OCI-LY1 (cell line): ENCODE data around the gene GOLGB1.

Experiments used
- H2AFZ ChIP-seq: fragments of 200-600 bp; sonication (generic), shearing (Covaris generic); 2 replicates; pipeline ENCODE4 v1.6.0; 2014; ENCODE audit warnings: antibody characterized with exemption, mild to moderate bottlenecking, low read length
- H3F3A ChIP-seq: fragments of 200-600 bp; sonication (generic), shearing (Covaris generic); 2 replicates; pipeline ENCODE4 v1.6.0; 2014; ENCODE audit warnings: mild to moderate bottlenecking, antibody characterized with exemption, low read length, moderate library complexity; ENCODE audit not compliant: insufficient read depth
- H3K27ac ChIP-seq: fragments of 200-600 bp; sonication (generic); 2 replicates; pipeline ENCODE4 v1.5.1; 2014; ENCODE audit warnings: low read length, mixed run types, mild to moderate bottlenecking, low read depth; ENCODE audit not compliant: poor library complexity, severe bottlenecking
- H3K27me3 ChIP-seq: fragments of 200-600 bp; sonication (generic); 2 replicates; pipeline ENCODE4 v1.6.0; 2014; ENCODE audit warnings: antibody characterized with exemption, mild to moderate bottlenecking, low read length, moderate library complexity; ENCODE audit not compliant: insufficient read depth
- H3K36me3 ChIP-seq: fragments of 200-600 bp; sonication (generic); 2 replicates; pipeline ENCODE4 v1.6.1; 2014; ENCODE audit warnings: mild to moderate bottlenecking, antibody characterized with exemption, low read length, moderate library complexity, mixed read lengths; ENCODE audit not compliant: insufficient read depth
- H3K4me1 ChIP-seq: fragments of 200-600 bp; sonication (generic); 2 replicates; pipeline ENCODE4 v1.5.1; 2014; ENCODE audit warnings: mild to moderate bottlenecking, low read length, moderate library complexity; ENCODE audit not compliant: insufficient read depth, severe bottlenecking
- H3K4me2 ChIP-seq: fragments of 200-600 bp; sonication (generic), shearing (Covaris generic); 2 replicates; pipeline ENCODE4 v1.6.1; 2014; ENCODE audit warnings: low read length
- H3K4me3 ChIP-seq: fragments of 200-600 bp; sonication (generic); 2 replicates; pipeline ENCODE4 v1.5.1; 2014; ENCODE audit warnings: low read length, low read depth, mild to moderate bottlenecking, mixed read lengths; ENCODE audit not compliant: poor library complexity, severe bottlenecking
- H3K79me2 ChIP-seq: fragments of 200-600 bp; shearing (Covaris generic); 2 replicates; pipeline ENCODE4 v1.6.1; 2016; ENCODE audit warnings: mixed run types, low read length, mixed read lengths; ENCODE audit not compliant: insufficient read depth
- H3K9ac ChIP-seq: fragments of 200-600 bp; sonication (generic), shearing (Covaris generic); 2 replicates; pipeline ENCODE4 v1.6.1; 2014; ENCODE audit warnings: mild to moderate bottlenecking, low read length, mixed read lengths
- H3K9me2 ChIP-seq: fragments of 200-600 bp; sonication (generic), shearing (Covaris generic); 2 replicates; pipeline ENCODE4 v1.6.1; 2014; ENCODE audit warnings: low read depth, mild to moderate bottlenecking, low read length, mixed read lengths
- H3K9me3 ChIP-seq: fragments of 200-600 bp; shearing (Covaris generic); 2 replicates; pipeline ENCODE4 v1.6.1; 2014; ENCODE audit warnings: low read length, mixed read lengths
- H4K20me1 ChIP-seq: fragments of 200-600 bp; sonication (generic), shearing (Covaris generic); 2 replicates; pipeline ENCODE4 v1.6.0; 2016; ENCODE audit warnings: mild to moderate bottlenecking, low read length; ENCODE audit not compliant: insufficient read depth
- EZH2 ChIP-seq: fragments of 200-600 bp; sonication (generic), shearing (Covaris generic); IDR thresholded peaks from 2 replicates; pipeline ENCODE4 v1.8.0; 2017; ENCODE audit warnings: borderline replicate concordance, mixed run types, mild to moderate bottlenecking, antibody characterized with exemption, low read length, moderate library complexity, mixed read lengths
- TF ChIP-seq, protein P1 (sequence below): fragments of 200-600 bp; sonication (generic), shearing (Covaris generic); IDR thresholded peaks from 2 replicates; pipeline ENCODE4 v1.5.1; 2017; ENCODE audit warnings: mild to moderate bottlenecking, antibody characterized with exemption, low read length, moderate library complexity, mixed read lengths

Gene GOLGB1

DNA sequence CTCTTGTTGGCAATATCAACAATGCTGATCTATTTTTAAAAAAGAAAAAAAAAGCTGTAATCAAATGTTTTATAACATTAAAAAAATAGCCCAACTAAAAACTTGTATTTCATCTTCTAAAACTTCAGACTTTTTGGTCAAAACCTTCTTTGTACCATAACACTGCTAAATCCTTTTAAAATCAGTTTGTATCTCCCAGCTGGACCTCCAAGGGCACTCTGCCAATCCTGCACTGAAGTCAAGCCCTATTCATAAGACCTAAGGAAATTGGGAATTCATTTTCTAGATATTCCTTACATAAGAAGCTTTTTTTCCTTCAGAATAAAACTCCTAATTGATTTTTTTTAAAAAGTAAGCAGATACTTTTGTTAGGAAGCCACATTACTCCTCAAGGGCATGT lies 50.6 kb downstream of the GOLGB1 start:
- Histone ChIP-seq H3K27me3 (no peaks in the 10 kb centered on the region), H4K20me1 (no peaks in the 10 kb centered on the region)

DNA sequence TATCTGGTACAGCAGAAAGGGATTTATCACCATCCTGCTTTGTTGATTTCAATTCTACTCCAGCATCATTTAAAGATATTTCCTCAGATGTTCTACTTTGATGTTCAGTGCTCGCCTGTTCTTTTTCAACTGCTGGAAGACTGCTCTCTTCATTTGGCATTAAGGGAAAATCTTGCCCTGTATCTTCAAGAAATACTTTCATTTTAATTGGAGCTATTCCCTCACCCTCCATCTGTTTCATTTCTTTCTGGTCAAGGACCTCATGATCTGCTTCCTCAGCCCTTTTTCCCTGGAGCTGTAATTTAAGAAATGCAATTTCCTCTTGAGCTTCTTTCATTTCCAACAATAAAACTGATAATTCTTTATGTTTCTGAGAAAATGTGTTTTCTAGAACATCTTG lies 51.1 kb downstream of the GOLGB1 start:
- H3K36me3 ChIP-seq = peaks cover 6% of the 10 kb centered on the region; the same call in 1 of the 2 replicates

More for the DNA sequence above, 50.6 kb downstream of the GOLGB1 start:
- Histone ChIP-seq H2AFZ (no peak overlapping the region), H3K79me2 (no peaks in the 10 kb centered on the region), H3K4me1 (no peaks in the 10 kb centered on the region), H3K4me3 (no peak overlapping the region), H3K9me2 (no peaks in the 10 kb centered on the region), H3K9me3 (no peaks in the 10 kb centered on the region), H3F3A (no peaks in the 10 kb centered on the region), H3K36me3 (peaks cover 6% of the 10 kb centered on the region; the same call in 1 of the 2 replicates), H3K4me2 (no peak overlapping the region), H3K9ac (no peak overlapping the region), H3K27ac (no peak overlapping the region)
- TF ChIP-seq EZH2 = no peak
- TF ChIP-seq, protein P1, sequence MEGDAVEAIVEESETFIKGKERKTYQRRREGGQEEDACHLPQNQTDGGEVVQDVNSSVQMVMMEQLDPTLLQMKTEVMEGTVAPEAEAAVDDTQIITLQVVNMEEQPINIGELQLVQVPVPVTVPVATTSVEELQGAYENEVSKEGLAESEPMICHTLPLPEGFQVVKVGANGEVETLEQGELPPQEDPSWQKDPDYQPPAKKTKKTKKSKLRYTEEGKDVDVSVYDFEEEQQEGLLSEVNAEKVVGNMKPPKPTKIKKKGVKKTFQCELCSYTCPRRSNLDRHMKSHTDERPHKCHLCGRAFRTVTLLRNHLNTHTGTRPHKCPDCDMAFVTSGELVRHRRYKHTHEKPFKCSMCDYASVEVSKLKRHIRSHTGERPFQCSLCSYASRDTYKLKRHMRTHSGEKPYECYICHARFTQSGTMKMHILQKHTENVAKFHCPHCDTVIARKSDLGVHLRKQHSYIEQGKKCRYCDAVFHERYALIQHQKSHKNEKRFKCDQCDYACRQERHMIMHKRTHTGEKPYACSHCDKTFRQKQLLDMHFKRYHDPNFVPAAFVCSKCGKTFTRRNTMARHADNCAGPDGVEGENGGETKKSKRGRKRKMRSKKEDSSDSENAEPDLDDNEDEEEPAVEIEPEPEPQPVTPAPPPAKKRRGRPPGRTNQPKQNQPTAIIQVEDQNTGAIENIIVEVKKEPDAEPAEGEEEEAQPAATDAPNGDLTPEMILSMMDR = no peak

GRCh38 chr3:121696186-121696585 lies 53.4 kb downstream of the GOLGB1 start:
- Histone ChIP-seq H3K79me2 (no peaks in the 10 kb centered on the region), H3F3A (no peaks in the 10 kb centered on the region), H3K9ac (no peak overlapping the region), H3K27me3 (no peaks in the 10 kb centered on the region), H3K27ac (no peak overlapping the region), H4K20me1 (no peaks in the 10 kb centered on the region), H3K4me1 (no peaks in the 10 kb centered on the region), H2AFZ (no peak overlapping the region), H3K9me3 (no peaks in the 10 kb centered on the region), H3K4me3 (no peak overlapping the region), H3K36me3 (peaks cover 19% of the 10 kb centered on the region), H3K9me2 (no peaks in the 10 kb centered on the region), H3K4me2 (no peak overlapping the region)
- no peak for TF ChIP-seq EZH2
- TF ChIP-seq, protein P1 = no peak

More for the DNA sequence above, 51.1 kb downstream of the GOLGB1 start:
- no peak for TF ChIP-seq EZH2
- Histone ChIP-seq H3K9ac (no peak overlapping the region), H3K9me2 (no peaks in the 10 kb centered on the region), H4K20me1 (no peaks in the 10 kb centered on the region), H3K27me3 (no peaks in the 10 kb centered on the region), H3K9me3 (no peaks in the 10 kb centered on the region), H3K27ac (no peak overlapping the region), H2AFZ (no peak overlapping the region), H3K79me2 (no peaks in the 10 kb centered on the region), H3F3A (no peaks in the 10 kb centered on the region), H3K4me3 (no peak overlapping the region), H3K4me2 (no peak overlapping the region), H3K4me1 (no peaks in the 10 kb centered on the region)

DNA sequence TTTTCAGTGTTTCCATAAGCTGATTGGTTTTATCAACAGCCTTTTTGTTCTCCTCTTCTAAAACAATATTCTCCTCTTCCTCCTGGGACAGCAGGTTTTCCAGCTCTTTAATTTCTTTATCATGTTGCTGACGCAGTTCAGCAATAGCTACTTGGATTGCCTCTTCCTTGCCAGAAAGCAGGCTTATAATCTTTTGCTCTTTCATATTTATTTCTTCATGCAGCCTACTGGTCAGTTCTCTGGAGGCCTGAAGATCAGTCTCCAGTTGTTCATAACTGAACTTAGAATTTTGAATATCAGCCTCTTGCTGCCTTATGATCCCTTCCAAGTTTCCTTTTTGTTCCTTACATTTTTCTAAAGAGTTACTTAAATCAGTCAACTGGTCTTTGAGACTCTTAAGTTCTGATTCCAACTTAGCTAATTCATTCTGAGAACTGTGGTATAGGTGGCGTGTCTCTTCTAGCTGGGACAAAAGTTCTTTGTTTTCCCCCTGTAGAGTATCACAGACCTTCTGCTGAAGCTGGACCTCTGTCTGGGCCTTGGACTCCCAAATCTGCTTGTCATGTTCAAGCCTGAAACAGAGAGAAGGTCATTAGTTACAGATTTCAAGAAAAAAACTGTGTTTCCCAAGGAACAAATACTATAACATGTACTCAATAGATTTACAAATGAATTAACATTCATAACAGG lies 57.4 kb downstream of the GOLGB1 start:
- no peak overlapping the region for H3K4me2 ChIP-seq
- no peak overlapping the region for H3K4me3 ChIP-seq
- peaks cover 14% of the 10 kb centered on the region for H3K36me3 ChIP-seq
- H3K27ac ChIP-seq = no peak overlapping the region
- no peaks in the 10 kb centered on the region for H3K79me2 ChIP-seq
- H3K4me1 ChIP-seq = no peaks in the 10 kb centered on the region
- H3K9ac ChIP-seq = no peak overlapping the region
- no peaks in the 10 kb centered on the region for H3K9me3 ChIP-seq
- TF ChIP-seq EZH2 = no peak
- TF ChIP-seq, protein P1 = no peak
- no peaks in the 10 kb centered on the region for H3F3A ChIP-seq
- H4K20me1 ChIP-seq = no peaks in the 10 kb centered on the region
- H2AFZ ChIP-seq = no peak overlapping the region
- H3K9me2 ChIP-seq = no peaks in the 10 kb centered on the region
- no peaks in the 10 kb centered on the region for H3K27me3 ChIP-seq
